K562 (cell line): ENCODE measurements around the gene TK1. TPM values are rescaled to one million over a fixed set of nuclear protein-coding genes. Genes with fewer than 3 reads are reported as not detected.
A peak's percentile ranks its signal among the peaks of the same experiment; 100 is the strongest.

Experiments used
- ATF7 ChIP-seq: fragments of 450-650 bp; IDR thresholded peaks from 2 replicates; pipeline ENCODE4 v1.7.1; 2014; ENCODE audit warnings: mild to moderate bottlenecking, moderate library complexity
- BRCA1 ChIP-seq, 2 experiments: fragments of 450-650 bp in 1 of 2; sonication (generic) in 1 of 2; formaldehyde crosslinking in 1 of 2; IDR thresholded peaks; 2 replicates each; pipeline versions ENCODE4 v1.5.0 to v1.6.1; 2017 to 2020; ENCODE audit warnings: mild to moderate bottlenecking in 1 of 2, missing genetic modification reagents in 1 of 2
- ETS1 ChIP-seq: conservative IDR thresholded peaks from 2 replicates; pipeline ENCODE4 v1.6.1; 2011; ENCODE audit warnings: low read depth, mild to moderate bottlenecking, low read length; ENCODE audit not compliant: control insufficient read depth
- FOXK1 ChIP-seq: sonication (generic); formaldehyde crosslinking; IDR thresholded peaks from 2 replicates; pipeline ENCODE4 v1.8.0; 2022; ENCODE audit warnings: missing genetic modification reagents, mild to moderate bottlenecking, borderline replicate concordance
- FOXK2 ChIP-seq, 2 experiments: fragments of 450-650 bp; IDR thresholded peaks in 1 of 2; conservative IDR thresholded peaks in 1 of 2; 2 replicates each; pipeline ENCODE4 v1.6.1; 2016; ENCODE audit warnings: low read depth in 2 of 2, mild to moderate bottlenecking in 1 of 2
- GMEB1 ChIP-seq: fragments of 250-450 bp; sonication (Bioruptor Pico); IDR thresholded peaks from 2 replicates; pipeline ENCODE4 v1.4.0; 2020; ENCODE audit warnings: mild to moderate bottlenecking
- HMGXB4 ChIP-seq: sonication (generic); formaldehyde crosslinking; IDR thresholded peaks from 2 replicates; pipeline ENCODE4 v1.8.1; 2023; ENCODE audit warnings: mild to moderate bottlenecking, missing genetic modification reagents
- HNRNPL ChIP-seq: fragments of 200-400 bp; formaldehyde crosslinking; IDR thresholded peaks from 2 replicates; pipeline ENCODE4 v1.6.1; 2017; ENCODE audit warnings: low read depth, mild to moderate bottlenecking, low read length
- HNRNPLL ChIP-seq: fragments of 200-400 bp; formaldehyde crosslinking; IDR thresholded peaks from 2 replicates; pipeline ENCODE4 v1.6.1; 2017; ENCODE audit warnings: low read length, low read depth, mild to moderate bottlenecking; ENCODE audit not compliant: poor library complexity, severe bottlenecking
- RBM14 ChIP-seq: fragments of 200-400 bp; formaldehyde crosslinking; IDR thresholded peaks from 2 replicates; pipeline ENCODE4 v1.6.1; 2018; ENCODE audit warnings: low read depth, mild to moderate bottlenecking, low read length, moderate library complexity, borderline replicate concordance; ENCODE audit not compliant: insufficient read depth
- RNF2 ChIP-seq: sonication (generic); IDR thresholded peaks from 2 replicates; pipeline ENCODE4 v1.6.1; 2016
- SAFB ChIP-seq: fragments of 200-400 bp; formaldehyde crosslinking; IDR thresholded peaks from 2 replicates; pipeline ENCODE4 v1.6.1; 2017; ENCODE audit warnings: low read depth, low read length, borderline replicate concordance
- SMC3 ChIP-seq: conservative IDR thresholded peaks from 2 replicates; pipeline ENCODE4 v1.6.1; 2011; ENCODE audit warnings: low read depth, low read length, improper control_type of control experiment; ENCODE audit not compliant: insufficient read depth
- STAT6 ChIP-seq: sonication (generic); formaldehyde crosslinking; IDR thresholded peaks from 2 replicates; pipeline ENCODE4 v1.8.1; 2023; ENCODE audit warnings: mild to moderate bottlenecking, missing genetic modification reagents
- TAF7 ChIP-seq: fragments of 450-650 bp; IDR thresholded peaks from 2 replicates; pipeline ENCODE4 v1.6.1; 2016; ENCODE audit warnings: missing genetic modification characterization, missing compliant biosample characterization
- TAF9B ChIP-seq: fragments of 450-650 bp; IDR thresholded peaks from 2 replicates; pipeline ENCODE4 v1.6.1; 2018; ENCODE audit warnings: mild to moderate bottlenecking; ENCODE audit not compliant: partially characterized antibody
- ZNF133 ChIP-seq: fragments of 250-450 bp; sonication (Bioruptor Pico); IDR thresholded peaks from 2 replicates; pipeline ENCODE4 v1.4.0; 2020; ENCODE audit warnings: mild to moderate bottlenecking
- ZNF586 ChIP-seq: fragments of 450-650 bp; formaldehyde crosslinking; conservative IDR thresholded peaks from 2 replicates; pipeline ENCODE4 v1.4.0; 2020; ENCODE audit warnings: mild to moderate bottlenecking, moderate library complexity
- ZNF76 ChIP-seq: fragments of 250-450 bp; sonication (Bioruptor Pico); IDR thresholded peaks from 2 replicates; pipeline ENCODE4 v1.4.0; 2020; ENCODE audit warnings: mild to moderate bottlenecking, moderate library complexity, borderline replicate concordance
- ZNF766 ChIP-seq: fragments of 200-800 bp; sonication (Bioruptor generic); conservative IDR thresholded peaks from 2 replicates; pipeline ENCODE4 v1.6.1; 2016; ENCODE audit warnings: missing genetic modification characterization, missing compliant biosample characterization
- polyA plus RNA-seq, 8 experiments: library from polyadenylated mRNA; depleted of rRNA in 4 of 8; stranded (reverse) in 5 of 8; unstranded in 3 of 8; fragments of >200 nt; fragmentation: Nextera tagmentation in 2 of 8; fragmentation: Illumina TruSeq in 1 of 8; extraction: Ambion mirVana in 2 of 8; extraction: Trizol in 1 of 8; gene quantifications; 2 replicates each; pipeline versions ENCODE4 v1.2.1 to v1.2.3, GENCODE V29; 2011 to 2014; ENCODE audit warnings: inconsistent platforms in 1 of 8, missing spikeins in 1 of 8
- total RNA-seq, 7 experiments: library from RNA; depleted of rRNA in 6 of 7; stranded (reverse); fragments of >200 nt in 6 of 7; fragmentation: Illumina TruSeq in 2 of 7; extraction: Trizol in 2 of 7; gene quantifications; 2 replicates each; pipeline versions ENCODE4 v1.2.1 to v1.2.3, GENCODE V29; 2011 to 2021; ENCODE audit warnings: low replicate concordance in 1 of 7

TK1 gene
- total and polyA plus RNA-seq, 9 of the 15 experiments (the other 6 are each of a cell fraction or from before 2014, with no cell fraction given) = 8.4 to 280 (median 103) TPM

GRCh38 chr17:78214016-78214705 lies 27.3 kb upstream of the TK1 start, which contains the start of gene BIRC5 (continued):
- TF ChIP-seq FOXK1 (CRISPR knock-in tag) = peak; percentile 36; the same call in 1 of the 2 replicates
- peak; percentile 90 for TF ChIP-seq ZNF766 (CRISPR knock-in tag)
- TF ChIP-seq SMC3 = no peak
- peak; percentile 85; the same call in 1 of the 2 replicates for TF ChIP-seq HMGXB4 (CRISPR knock-in tag)
- TF ChIP-seq ETS1 = peak; percentile 98
- TF ChIP-seq BRCA1 (IDR thresholded peaks at IDR 0.05) = no peak
- no peak for TF ChIP-seq BRCA1 (CRISPR knock-in tag; IDR thresholded peaks at IDR 0.05)
- TF ChIP-seq ATF7 = peak; percentile 69
- no peak for TF ChIP-seq ZNF133 (CRISPR knock-in tag)
- TF ChIP-seq SAFB = no peak
- TF ChIP-seq RNF2 = peak; percentile 64; the same call in 1 of the 2 replicates
- 0 out of 2 replicates have a peak, but pooled peaks have one; percentile 24 for TF ChIP-seq RBM14
- TF ChIP-seq TAF9B = peak; percentile 73
- TF ChIP-seq HNRNPL = peak; percentile 98
- 0 out of 2 replicates have a peak, but pooled peaks have one; percentile 42 for TF ChIP-seq TAF7 (tag)
- no peak for TF ChIP-seq HNRNPLL
- no peak for TF ChIP-seq ZNF586
- peak; percentile 96; the same call in 1 of the 2 replicates for TF ChIP-seq ZNF76 (CRISPR knock-in tag)
- peak; percentile 85 for TF ChIP-seq GMEB1
- no peak for TF ChIP-seq FOXK2 (conservative IDR thresholded peaks at IDR 0.05 in 1 of 2, IDR thresholded peaks at IDR 0.05 in 1 of 2; ENCODE audit: low read depth in 2 of 2)
- TF ChIP-seq STAT6 (CRISPR knock-in tag) = peak; percentile 41; the same call in 1 of the 2 replicates
